Aorta (tissue), 5 donors: ENCODE measurements around the gene XRRA1. TPM values are rescaled to one million over a fixed set of nuclear protein-coding genes. Genes with fewer than 3 reads are reported as not detected.
"Not testable (repeated sequence)": the region's sequence is repeated elsewhere in the genome, so short reads cannot be mapped to it uniquely, and the experiment has no call there.

Experiments used
- ATAC-seq: fragments of 200-7000 bp; cut with Tn5 transposase; one replicate; pipeline ENCODE4 v1.9.1; 2022; ENCODE audit warnings: moderate library complexity; ENCODE audit not compliant: low FRiP score
- DNase-seq, 2 donors: peaks; one replicate each; pipeline ENCODE4 v3.0.0-alpha.2; 2020
- H3K27ac ChIP-seq, 2 donors: one replicate each; pipeline ENCODE4 v1.5.1; 2013; ENCODE audit warnings: low read length in 2 of 2, mild to moderate bottlenecking in 2 of 2, moderate library complexity in 2 of 2, control low read depth in 1 of 2, inconsistent platforms in 1 of 2, low read depth in 1 of 2
- H3K27me3 ChIP-seq, 2 donors: one replicate each; pipeline ENCODE4 v1.6.1; 2013; ENCODE audit warnings: control low read depth in 1 of 2, low read length in 1 of 2, mild to moderate bottlenecking in 1 of 2, moderate library complexity in 1 of 2; ENCODE audit not compliant: insufficient read depth in 2 of 2, control insufficient read depth in 1 of 2
- H3K36me3 ChIP-seq, 2 donors: one replicate each; pipeline ENCODE4 v1.6.1; 2013; ENCODE audit warnings: control low read depth in 1 of 2, low read length in 1 of 2, mild to moderate bottlenecking in 1 of 2; ENCODE audit not compliant: insufficient read depth in 2 of 2, control insufficient read depth in 1 of 2
- H3K4me1 ChIP-seq, 2 donors: one replicate each; pipeline ENCODE4 v1.6.1; 2013; ENCODE audit warnings: low read length in 2 of 2, control low read depth in 1 of 2, mild to moderate bottlenecking in 1 of 2, moderate library complexity in 1 of 2; ENCODE audit not compliant: insufficient read depth in 2 of 2, control insufficient read depth in 1 of 2
- H3K4me3 ChIP-seq, 2 donors: one replicate each; pipeline ENCODE4 v1.5.1; 2013; ENCODE audit warnings: low read length in 2 of 2, control low read depth in 1 of 2, mild to moderate bottlenecking in 1 of 2
- H3K9me3 ChIP-seq: one replicate; pipeline ENCODE4 v1.6.1; 2013; ENCODE audit warnings: mild to moderate bottlenecking, low read length; ENCODE audit not compliant: control insufficient read depth
- WGBS, 2 donors: extraction: QIAGEN DNeasy Blood & Tissue Kit; methylation state at CpG; one replicate each; pipeline ENCODE4 v1.1.7; 2013; 5-methylcytosine and 5-hydroxymethylcytosine counted together
- intact Hi-C, 2 donors: fragments of 100-400 bp; cut with DNase I; formaldehyde crosslinking; loops; one replicate each; pipeline versions ENCODE4 v1.14.2 to v1.15.0; 2022
- polyA plus RNA-seq, 2 donors: library from polyadenylated mRNA; stranded (reverse); fragments of 200-250 nt; gene quantifications; one replicate each; pipeline ENCODE4 v1.2.3, GENCODE V29; 2013
- total RNA-seq, 2 donors: library from RNA; stranded (reverse); fragmentation: NEBNext Ultra II Directional; extraction: Animal tissue kit (Norgen Biotek cat#: 25700); gene quantifications; one replicate each; pipeline ENCODE4 v1.2.1, GENCODE V29; 2021
- donor health status: healthy with polysubstance abuse.
- donor health status: Bipolar disorder and iron deficiency.
- donor health status: DM: no; HTN: no; CAD: no.
- donor health status: DM: no; HTN: no; CAD: no.
- donor health status: DM: yes; HTN: yes; CAD: no.

The XRRA1 gene
- total and polyA plus RNA-seq, 4 donors: 2.0 to 23.4 (median 8.7) TPM

- DNase-seq (no peak), ATAC-seq (no peak)
- WGBS, 2 donors: 93 to 100% methylated on average over 1 of the region's 1 CpG
Observed at GRCh38 chr11:74981888-74982287, 33.0 kb upstream of the XRRA1 start.

DNA sequence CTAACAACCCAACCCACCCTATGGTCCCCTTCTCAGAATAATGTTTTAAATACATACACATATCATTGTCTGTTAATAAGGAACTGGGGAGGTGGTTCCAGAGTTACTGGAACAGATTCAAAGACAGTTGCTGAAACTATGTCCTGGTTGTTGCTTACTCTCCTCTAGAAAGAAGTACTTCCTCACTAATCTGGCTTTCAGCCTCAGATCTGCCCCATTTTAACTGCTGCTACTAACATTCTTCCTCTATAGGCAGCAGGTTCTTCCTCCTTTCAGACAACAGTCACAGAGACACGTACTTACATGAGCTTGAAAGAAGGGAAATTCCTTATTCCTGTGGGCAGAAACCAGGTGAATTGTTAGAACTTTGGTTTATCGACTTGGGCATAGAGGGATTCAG is 31.7 kb upstream of the XRRA1 start:
- Histone ChIP-seq H3K4me3 (no peak overlapping the region), H3K27me3 (no peaks in the 10 kb centered on the region), H3K27ac (no peak overlapping the region), H3K36me3 (peaks cover 0 to 3% of the 10 kb centered on the region in 2 donors), H3K9me3 (no peaks in the 10 kb centered on the region), H3K4me1 (no peaks in the 10 kb centered on the region)
- DNase-seq (no peak), ATAC-seq (no peak)
- 82 to 85% methylated on average over 2 of the region's 2 CpGs for WGBS, 2 donors
- intact Hi-C loops: no loop called here

More at GRCh38 chr11:74981888-74982287, 33.0 kb upstream of the XRRA1 start:
- intact Hi-C loops: no loop called here
- Histone ChIP-seq H3K9me3 (no peaks in the 10 kb centered on the region), H3K36me3 (no peaks in the 10 kb centered on the region), H3K4me1 (no peaks in the 10 kb centered on the region), H3K27ac (no peak overlapping the region), H3K4me3 (no peak overlapping the region), H3K27me3 (no peaks in the 10 kb centered on the region)

DNA sequence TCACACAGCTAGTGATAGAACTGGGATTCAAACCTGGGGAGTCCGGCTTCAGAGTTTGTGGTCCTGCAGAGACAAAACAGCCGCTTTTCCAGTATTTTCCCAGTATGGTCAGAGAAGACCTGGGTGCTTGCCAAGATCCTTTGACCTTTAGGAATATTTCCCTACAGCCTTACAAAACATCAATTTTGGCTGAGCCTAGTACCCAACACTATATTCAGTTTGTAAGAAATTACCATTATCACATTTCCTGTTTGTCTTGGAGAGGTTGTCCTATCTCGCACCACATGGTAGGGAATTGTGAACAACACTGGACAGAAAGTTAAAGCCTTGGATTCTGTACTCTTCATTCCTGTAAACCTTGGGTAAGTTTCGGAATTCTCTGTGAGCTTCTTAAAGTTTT is 29.1 kb upstream of the XRRA1 start:
- Histone ChIP-seq H3K4me3 (no peak overlapping the region), H3K9me3 (no peaks in the 10 kb centered on the region), H3K4me1 (no peaks in the 10 kb centered on the region), H3K27ac (no peak overlapping the region), H3K27me3 (no peaks in the 10 kb centered on the region), H3K36me3 (peaks cover 0 to 7% of the 10 kb centered on the region in 2 donors)
- WGBS, 2 donors: 63 to 78% methylated on average over 4 of the region's 4 CpGs
- ATAC-seq (no peak), DNase-seq (no peak)
- intact Hi-C loops: no loop called here

- H3K4me1 ChIP-seq: no peaks in the 10 kb centered on the region
- DNase-seq (no peak), ATAC-seq (no peak)
- no peak overlapping the region for H3K4me3 ChIP-seq
- intact Hi-C loops: no loop called here
- WGBS, 2 donors: 58 to 67% methylated on average over 6 of the region's 6 CpGs
- no peaks in the 10 kb centered on the region for H3K27me3 ChIP-seq
- H3K36me3 ChIP-seq: peaks cover 4 to 7% of the 10 kb centered on the region in 2 donors
- no peak overlapping the region for H3K27ac ChIP-seq
- no peaks in the 10 kb centered on the region for H3K9me3 ChIP-seq
Observed at GRCh38 chr11:74971424-74971823, 22.5 kb upstream of the XRRA1 start.

DNA sequence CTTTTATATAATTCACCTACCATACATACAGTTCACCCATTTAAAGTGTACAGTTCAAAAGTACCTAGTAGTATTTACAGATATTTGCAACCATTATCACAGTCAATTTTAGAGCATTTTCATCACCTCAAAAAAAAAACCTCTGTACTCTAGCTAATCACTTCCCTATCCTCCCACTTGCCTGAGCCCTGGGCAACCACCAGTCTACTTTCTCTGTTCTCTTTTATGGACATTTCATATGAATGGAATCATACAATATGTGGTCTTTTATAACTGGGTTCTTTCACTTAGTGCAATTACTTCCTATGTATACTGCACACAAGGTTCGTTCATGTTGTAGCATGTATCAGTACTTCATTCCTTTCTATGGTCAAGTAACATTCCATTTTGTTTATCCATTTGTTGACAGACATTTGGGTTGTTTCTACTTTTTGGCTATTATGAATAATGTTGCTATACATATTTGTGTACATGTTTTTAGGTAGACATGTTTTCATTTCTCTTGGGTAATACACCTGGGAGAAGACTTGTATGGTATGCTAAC is 22.0 kb upstream of the XRRA1 start:
- H3K9me3 ChIP-seq: no peaks in the 10 kb centered on the region
- no peak overlapping the region for H3K27ac ChIP-seq
- H3K4me3 ChIP-seq: no peak overlapping the region
- no peak for ATAC-seq
- 64 to 85% methylated on average over 1 of the region's 1 CpG for WGBS, 2 donors
- no peaks in the 10 kb centered on the region for H3K4me1 ChIP-seq
- H3K36me3 ChIP-seq: peaks cover 4 to 7% of the 10 kb centered on the region in 2 donors
- intact Hi-C loops: no loop called here
- H3K27me3 ChIP-seq: no peaks in the 10 kb centered on the region
- DNase-seq: no peak

- WGBS, 2 donors: 76 to 77% methylated on average over 5 of the region's 5 CpGs
- H3K4me3 ChIP-seq: no peak overlapping the region
- H3K9me3 ChIP-seq: no peaks in the 10 kb centered on the region
- intact Hi-C loops: no loop called here
- no peaks in the 10 kb centered on the region for H3K27me3 ChIP-seq
- DNase-seq (no peak), ATAC-seq (no peak)
- peaks cover 0 to 2% of the 10 kb centered on the region in 2 donors for H3K4me1 ChIP-seq
- H3K27ac ChIP-seq: no peak overlapping the region
- H3K36me3 ChIP-seq: peaks cover 0 to 4% of the 10 kb centered on the region in 2 donors
Observed at GRCh38 chr11:74966651-74967050, 17.8 kb upstream of the XRRA1 start.

- H3K9me3 ChIP-seq, H3K36me3 ChIP-seq, DNase-seq, H3K4me3 ChIP-seq, H3K27me3 ChIP-seq, ATAC-seq, intact Hi-C loops, H3K4me1 ChIP-seq, H3K27ac ChIP-seq: not testable (repeated sequence)
- 90 to 92% methylated on average over 6 of the region's 6 CpGs for WGBS, 2 donors
Observed at GRCh38 chr11:74960128-74960527, 11.2 kb upstream of the XRRA1 start.

DNA sequence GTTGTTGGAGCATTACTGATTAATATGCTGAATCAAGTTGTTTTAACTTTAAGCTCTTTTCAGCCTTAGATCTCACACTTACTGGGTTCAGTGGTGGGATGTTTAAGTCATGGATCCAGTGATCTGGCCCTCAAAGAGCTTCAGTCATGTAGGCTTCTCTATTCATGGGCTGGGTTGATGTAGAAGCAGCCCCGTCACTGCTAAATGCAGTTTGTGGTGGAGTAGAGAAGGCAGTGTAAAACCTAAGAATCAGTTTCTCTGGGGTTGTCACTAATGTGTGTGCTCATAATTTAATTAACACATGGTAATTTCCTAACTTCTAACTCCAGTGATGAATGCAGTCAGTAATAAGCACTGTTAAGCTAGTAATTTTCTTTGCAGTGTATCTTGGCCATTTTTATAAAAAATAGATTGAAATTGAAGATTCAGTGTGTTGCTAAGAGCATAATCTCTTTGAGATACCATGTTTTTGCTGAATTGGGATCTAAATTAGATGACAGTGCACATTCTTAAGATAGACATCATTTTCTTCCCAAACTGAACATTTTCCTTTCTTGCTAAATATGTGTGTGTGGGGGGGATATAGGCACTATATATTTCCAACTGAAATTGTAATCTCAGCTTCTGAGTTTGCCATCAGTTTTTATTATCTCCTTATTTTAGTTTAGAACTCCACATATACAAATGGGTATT is 9.2 kb upstream of the XRRA1 start:
- 92 to 97% methylated on average over 1 of the region's 1 CpG for WGBS, 2 donors
- Histone ChIP-seq H3K4me3 (no peak overlapping the region), H3K27ac (no peak overlapping the region), H3K27me3 (no peaks in the 10 kb centered on the region), H3K36me3 (no peaks in the 10 kb centered on the region), H3K9me3 (no peaks in the 10 kb centered on the region), H3K4me1 (peaks cover 6 to 10% of the 10 kb centered on the region in 2 donors)
- ATAC-seq: no peak
- DNase-seq: no peak
- intact Hi-C loops: no loop called here

GRCh38 chr11:74956397-74957015 is 7.6 kb upstream of the XRRA1 start:
- 15 to 21% methylated on average over 4 of the region's 4 CpGs for WGBS, 2 donors
- intact Hi-C loops: no loop called here
- Histone ChIP-seq H3K4me3 (no peak overlapping the region), H3K36me3 (no peaks in the 10 kb centered on the region), H3K4me1 (peaks cover 6 to 10% of the 10 kb centered on the region in 2 donors), H3K9me3 (no peaks in the 10 kb centered on the region), H3K27me3 (no peaks in the 10 kb centered on the region), H3K27ac (no peak overlapping the region)
- DNase-seq (no peak), ATAC-seq (no peak)
